ENCODE measurements around the gene BTBD6. TPM values are rescaled to one million over a fixed set of nuclear protein-coding genes. Genes with fewer than 3 reads are reported as not detected.

Gene BTBD6
- total RNA-seq, 1 donor from 2014 or later = 51.3 TPM

DNA sequence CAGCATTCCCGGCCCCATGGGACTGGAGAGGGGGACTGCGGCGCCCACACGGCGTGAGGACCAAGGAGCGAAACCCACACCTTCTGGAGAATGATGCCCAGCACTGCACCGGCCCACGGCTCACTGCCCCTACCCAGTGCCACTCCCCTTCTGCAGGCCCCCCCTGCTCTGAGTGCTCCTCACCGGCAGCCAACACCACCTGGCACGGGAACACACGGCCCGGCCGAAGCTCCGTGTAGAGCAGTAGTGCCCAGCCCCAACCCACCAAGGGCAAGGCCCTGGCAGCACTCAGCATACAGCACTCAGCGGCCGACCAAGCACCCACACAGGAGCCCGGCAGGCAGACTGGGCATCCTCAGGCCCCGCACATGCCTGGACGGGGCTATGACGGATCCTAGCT lies 13.4 kb downstream of the BTBD6 start:
- no peaks in the 10 kb centered on the region for H3K9me3 ChIP-seq
- H3K27me3 ChIP-seq = no peaks in the 10 kb centered on the region
- no peaks in the 10 kb centered on the region for H3K4me1 ChIP-seq
- peak; percentile 21 for ATAC-seq
- no peak overlapping the region for H3K4me3 ChIP-seq
- H3K36me3 ChIP-seq = peaks cover 13% of the 10 kb centered on the region
- intact Hi-C loops (cut with DNase I) = no loop called here
- H3K27ac ChIP-seq = no peak overlapping the region
- TF ChIP-seq, protein P1, sequence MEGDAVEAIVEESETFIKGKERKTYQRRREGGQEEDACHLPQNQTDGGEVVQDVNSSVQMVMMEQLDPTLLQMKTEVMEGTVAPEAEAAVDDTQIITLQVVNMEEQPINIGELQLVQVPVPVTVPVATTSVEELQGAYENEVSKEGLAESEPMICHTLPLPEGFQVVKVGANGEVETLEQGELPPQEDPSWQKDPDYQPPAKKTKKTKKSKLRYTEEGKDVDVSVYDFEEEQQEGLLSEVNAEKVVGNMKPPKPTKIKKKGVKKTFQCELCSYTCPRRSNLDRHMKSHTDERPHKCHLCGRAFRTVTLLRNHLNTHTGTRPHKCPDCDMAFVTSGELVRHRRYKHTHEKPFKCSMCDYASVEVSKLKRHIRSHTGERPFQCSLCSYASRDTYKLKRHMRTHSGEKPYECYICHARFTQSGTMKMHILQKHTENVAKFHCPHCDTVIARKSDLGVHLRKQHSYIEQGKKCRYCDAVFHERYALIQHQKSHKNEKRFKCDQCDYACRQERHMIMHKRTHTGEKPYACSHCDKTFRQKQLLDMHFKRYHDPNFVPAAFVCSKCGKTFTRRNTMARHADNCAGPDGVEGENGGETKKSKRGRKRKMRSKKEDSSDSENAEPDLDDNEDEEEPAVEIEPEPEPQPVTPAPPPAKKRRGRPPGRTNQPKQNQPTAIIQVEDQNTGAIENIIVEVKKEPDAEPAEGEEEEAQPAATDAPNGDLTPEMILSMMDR (IDR thresholded peaks at IDR 0.05) = no peak
- DNase-seq = peak; percentile 57

DNA sequence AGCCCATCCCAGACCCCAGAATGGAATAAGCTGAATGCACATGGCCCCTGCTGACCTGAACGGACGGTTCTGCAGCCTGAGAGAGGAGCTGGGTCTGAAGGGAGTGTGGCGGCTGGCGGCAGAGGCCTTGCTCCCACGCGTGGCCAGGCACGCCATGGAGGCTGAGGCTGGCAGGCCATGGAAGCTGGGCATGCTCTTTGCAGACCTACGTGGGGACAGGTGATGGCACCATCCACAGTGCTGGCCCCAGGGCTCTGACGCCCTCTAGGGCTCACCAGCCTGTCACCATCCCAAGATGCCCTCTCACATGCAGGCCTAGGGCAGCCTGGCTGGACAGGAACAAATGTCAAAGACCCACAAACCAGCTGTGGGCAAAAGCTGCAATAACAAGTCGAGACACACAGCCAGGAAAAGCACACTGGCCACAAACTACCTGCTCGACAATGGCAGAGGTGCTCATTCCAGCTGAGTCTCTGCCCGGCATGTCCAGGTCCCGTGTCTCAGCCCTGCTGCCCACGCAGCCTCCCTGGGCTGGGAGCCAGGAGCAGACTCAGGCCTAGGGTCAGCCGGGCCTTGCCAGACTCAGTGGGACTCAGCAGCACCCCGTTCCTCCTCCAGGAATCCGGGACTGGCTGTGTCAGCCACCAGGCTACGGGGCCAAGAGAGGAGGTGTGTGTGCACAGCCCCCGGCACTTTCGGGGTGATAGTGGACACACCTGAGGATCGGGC lies 19.7 kb downstream of the BTBD6 start:
- H3K4me1 ChIP-seq = peaks cover under 1% of the 10 kb centered on the region
- H3K9me3 ChIP-seq = no peaks in the 10 kb centered on the region
- TF ChIP-seq, protein P1 (IDR thresholded peaks at IDR 0.05) = no peak
- no peak overlapping the region for H3K27ac ChIP-seq
- ATAC-seq = no peak
- peaks cover 8% of the 10 kb centered on the region for H3K36me3 ChIP-seq
- no peak overlapping the region for H3K4me3 ChIP-seq
- intact Hi-C loops (cut with DNase I) = no loop called here
- DNase-seq = no peak
- H3K27me3 ChIP-seq = no peaks in the 10 kb centered on the region

DNA sequence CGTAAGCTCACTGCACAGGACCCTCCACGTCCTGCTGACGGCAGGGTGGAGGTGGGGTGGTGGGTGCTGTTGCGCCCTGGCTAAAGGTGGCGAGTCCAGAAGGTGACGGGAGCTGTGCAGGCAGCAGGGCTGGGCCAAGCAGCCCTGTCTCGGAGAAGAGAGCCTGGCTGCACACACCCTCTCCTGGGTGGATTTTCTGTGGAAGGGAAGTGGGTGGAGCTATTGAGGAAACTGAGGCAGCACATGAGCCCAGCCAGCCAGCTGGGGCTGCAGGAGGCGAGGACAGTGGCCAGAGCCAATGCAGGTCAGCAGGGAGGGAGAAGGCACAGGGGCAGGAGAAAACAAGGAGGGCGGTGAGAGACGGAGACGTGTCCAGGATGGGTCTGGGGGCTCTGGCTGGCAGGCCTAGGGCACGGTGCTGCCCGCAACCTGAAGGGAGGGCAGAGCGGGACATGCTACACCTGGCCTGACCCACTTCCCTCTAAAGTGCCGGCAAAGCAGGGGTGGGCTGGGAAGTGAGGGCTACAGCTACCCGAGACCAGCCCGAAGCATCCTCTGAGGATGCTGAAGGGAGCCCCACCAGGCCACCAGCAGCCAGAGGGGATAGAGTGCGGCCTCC lies 20.5 kb downstream of the BTBD6 start:
- Histone ChIP-seq H3K36me3 (peaks cover 2% of the 10 kb centered on the region), H3K27ac (no peak overlapping the region)
- TF ChIP-seq, protein P1 (IDR thresholded peaks at IDR 0.05) = no peak

DNA sequence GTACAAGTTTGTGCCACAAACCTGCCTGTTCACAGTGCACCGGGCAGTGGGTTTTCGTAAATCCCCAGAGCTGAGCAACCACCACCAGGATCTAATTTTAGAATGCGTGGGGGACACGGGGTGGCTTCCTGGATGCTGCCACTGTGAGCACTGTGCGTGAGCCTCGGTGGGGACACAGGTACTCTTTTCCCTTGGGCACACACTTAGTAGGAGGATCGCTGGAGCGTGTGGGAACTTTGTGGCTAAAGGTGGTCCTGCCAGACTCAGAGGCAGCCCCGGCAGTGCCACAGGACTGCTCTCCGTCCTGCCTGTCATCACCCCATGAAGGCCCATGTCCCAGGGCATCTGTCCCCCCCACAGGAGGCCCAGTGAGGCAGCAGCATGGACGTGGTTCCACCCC lies 21.1 kb downstream of the BTBD6 start:
- TF ChIP-seq, protein P1 (IDR thresholded peaks at IDR 0.05) = no peak
- H3K27ac ChIP-seq = no peak overlapping the region
- H3K4me3 ChIP-seq = no peak overlapping the region
- no peaks in the 10 kb centered on the region for H3K36me3 ChIP-seq
- peaks cover 3% of the 10 kb centered on the region for H3K4me1 ChIP-seq
- no peaks in the 10 kb centered on the region for H3K27me3 ChIP-seq
- ATAC-seq (no peak), DNase-seq (no peak)
- no peaks in the 10 kb centered on the region for H3K9me3 ChIP-seq
- intact Hi-C loops (cut with DNase I) = no loop called here

More for the DNA sequence above, 20.5 kb downstream of the BTBD6 start:
- peaks cover 3% of the 10 kb centered on the region for H3K4me1 ChIP-seq
- no peaks in the 10 kb centered on the region for H3K9me3 ChIP-seq
- no peaks in the 10 kb centered on the region for H3K27me3 ChIP-seq
- no peak overlapping the region for H3K4me3 ChIP-seq
- intact Hi-C loops (cut with DNase I) = no loop called here
- DNase-seq = no peak
- ATAC-seq = no peak

DNA sequence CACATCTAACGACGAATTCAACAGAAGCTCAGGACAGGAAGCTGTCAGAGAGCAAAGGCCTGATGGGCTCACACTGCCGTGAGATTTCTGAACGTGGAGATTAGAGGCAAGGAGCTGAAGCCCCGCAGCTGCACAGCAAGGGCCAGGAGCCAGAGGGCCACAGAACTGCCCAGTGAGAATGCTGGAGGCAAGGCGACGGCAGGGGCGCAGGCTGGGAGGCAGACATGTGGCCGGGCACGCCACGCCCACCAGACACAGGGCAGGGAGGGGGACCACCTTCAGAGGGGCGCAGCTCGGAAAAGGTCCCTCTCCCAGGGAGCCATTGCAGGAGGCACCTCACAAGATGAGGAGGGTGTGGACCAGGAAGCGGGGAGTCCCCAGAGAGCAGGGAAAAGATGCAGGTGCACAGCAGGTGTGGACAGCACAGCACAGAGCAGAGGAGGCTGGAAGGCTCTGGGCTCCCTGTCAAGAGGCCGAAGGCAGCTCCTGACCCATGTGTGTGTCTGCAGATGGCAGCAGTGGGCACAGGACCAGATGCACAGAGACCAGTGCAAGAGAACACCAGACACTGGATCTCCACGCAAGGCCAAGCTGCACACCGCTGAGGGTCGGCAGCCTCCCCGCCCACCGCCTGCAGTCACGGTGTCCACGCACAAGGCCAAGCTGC lies 23.0 kb downstream of the BTBD6 start:
- no peaks in the 10 kb centered on the region for H3K9me3 ChIP-seq
- no peak for ATAC-seq
- H3K27ac ChIP-seq = no peak overlapping the region
- DNase-seq = no peak
- intact Hi-C loops (cut with DNase I) = no loop called here
- H3K4me3 ChIP-seq = no peak overlapping the region
- no peaks in the 10 kb centered on the region for H3K36me3 ChIP-seq
- H3K4me1 ChIP-seq = peaks cover 8% of the 10 kb centered on the region
- no peaks in the 10 kb centered on the region for H3K27me3 ChIP-seq
- TF ChIP-seq, protein P1 (IDR thresholded peaks at IDR 0.05) = no peak

Measured in upper lobe of right lung (tissue), 1 donor.